ENCODE data around the gene STK10. TPM values are rescaled to one million over a fixed set of nuclear protein-coding genes. Genes with fewer than 3 reads are reported as not detected.
"Not testable (repeated sequence)": the region's sequence is repeated elsewhere in the genome, so short reads cannot be mapped to it uniquely, and the experiment has no call there.

The STK10 gene
- total and polyA plus RNA-seq, 12 donors, result 5.6 to 22.3 (median 9.9) TPM

GRCh38 chr5:172209714-172210113 is 21.7 kb upstream of the STK10 start:
- TF ChIP-seq CTCF (IDR thresholded peaks at IDR 0.05), result no peak
- DNase-seq (no peak), ATAC-seq (no peak)
- Histone ChIP-seq H3K4me1 (no peaks in the 10 kb centered on the region), H3K27ac (no peak overlapping the region), H3K9me3 (no peaks in the 10 kb centered on the region), H3K36me3 (peaks cover 0 to 58% (median 0%) of the 10 kb centered on the region in 9 donors), H3K4me3 (no peak overlapping the region), H3K27me3 (no peaks in the 10 kb centered on the region)
- WGBS, 2 donors, result 97 to 98% methylated on average over 2 of the region's 2 CpGs
- intact Hi-C loops (cut with DNase I), result loop anchor here in 1 of 10 donors (10.0 kb wide), 1 partner anchor 75 kb away; the partner anchor contains the start of gene UBTD2

GRCh38 chr5:172207511-172207910 is 19.5 kb upstream of the STK10 start:
- ATAC-seq, result no peak
- Histone ChIP-seq H3K27ac (no peak overlapping the region), H3K27me3 (no peaks in the 10 kb centered on the region), H3K36me3 (peaks cover 0 to 43% (median 0%) of the 10 kb centered on the region in 9 donors), H3K4me3 (no peak overlapping the region), H3K4me1 (no peaks in the 10 kb centered on the region), H3K9me3 (no peaks in the 10 kb centered on the region)
- intact Hi-C loops (cut with DNase I), result no loop called here
- no peak for TF ChIP-seq CTCF (IDR thresholded peaks at IDR 0.05)
- WGBS, 2 donors, result 73 to 89% methylated on average over 3 of the region's 3 CpGs
- no peak for DNase-seq

GRCh38 chr5:172205984-172206383 is 18.0 kb upstream of the STK10 start:
- H3K4me1 ChIP-seq; H3K27ac ChIP-seq; H3K9me3 ChIP-seq; intact Hi-C loops (cut with DNase I); DNase-seq; H3K4me3 ChIP-seq; H3K27me3 ChIP-seq; ATAC-seq: not testable (repeated sequence)
- H3K36me3 ChIP-seq, result peaks cover 0 to 29% (median 0%) of the 10 kb centered on the region in 9 donors
- WGBS, 2 donors, result 91 to 96% methylated on average over 11 of the region's 11 CpGs

GRCh38 chr5:172200476-172200875 is 12.5 kb upstream of the STK10 start:
- H3K4me3 ChIP-seq, result no peak overlapping the region
- TF ChIP-seq CTCF (IDR thresholded peaks at IDR 0.05), result no peak
- intact Hi-C loops (cut with DNase I), result no loop called here
- no peaks in the 10 kb centered on the region for H3K9me3 ChIP-seq
- no peak for ATAC-seq
- no peaks in the 10 kb centered on the region for H3K36me3 ChIP-seq
- 91 to 94% methylated on average over 6 of the region's 6 CpGs for WGBS, 2 donors
- no peaks in the 10 kb centered on the region for H3K4me1 ChIP-seq
- H3K27ac ChIP-seq, result no peak overlapping the region
- no peak for DNase-seq
- no peaks in the 10 kb centered on the region for H3K27me3 ChIP-seq

DNA sequence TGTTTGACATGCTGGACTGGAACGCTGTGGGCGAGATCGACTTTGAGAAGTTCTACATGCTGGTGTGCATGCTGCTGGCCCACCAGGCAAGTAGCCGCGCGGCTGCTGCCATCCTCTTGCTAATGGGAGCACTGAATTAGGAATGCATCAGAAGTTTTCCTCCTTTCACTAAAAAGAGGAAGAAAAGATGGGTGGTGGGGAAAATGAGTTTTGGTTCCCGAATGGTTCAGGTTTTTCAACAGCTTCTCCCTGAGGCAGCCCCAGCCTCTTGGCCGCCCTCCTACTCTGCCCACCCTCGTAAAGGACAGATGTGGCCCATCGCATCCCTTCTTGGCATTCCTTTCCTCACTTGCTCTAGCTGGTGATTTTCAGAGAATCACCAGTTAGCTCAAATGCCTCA is 11.4 kb upstream of the STK10 start:
- Histone ChIP-seq H3K27ac (no peak overlapping the region), H3K4me3 (no peak overlapping the region), H3K36me3 (no peaks in the 10 kb centered on the region), H3K27me3 (no peaks in the 10 kb centered on the region), H3K4me1 (no peaks in the 10 kb centered on the region), H3K9me3 (no peaks in the 10 kb centered on the region)
- WGBS, 2 donors, result 82 to 88% methylated on average over 10 of the region's 10 CpGs
- intact Hi-C loops (cut with DNase I), result loop anchor here in 2 of 10 donors (10.0 kb wide), 2 partner anchors 85 to 95 kb away; partner anchors contain the start of gene UBTD2 (in 1 of the 2)
- no peak for ATAC-seq
- no peak for TF ChIP-seq CTCF (IDR thresholded peaks at IDR 0.05)
- DNase-seq, result no peak

- H3K36me3 ChIP-seq, H3K27ac ChIP-seq, H3K4me1 ChIP-seq, H3K4me3 ChIP-seq, DNase-seq, H3K27me3 ChIP-seq, ATAC-seq, H3K9me3 ChIP-seq: not testable (repeated sequence)
- intact Hi-C loops (cut with DNase I), result loop anchor here in 2 of 10 donors (10.0 kb wide), 2 partner anchors 87 to 97 kb away; partner anchors contain the start of gene UBTD2 (in 1 of the 2)
- 89% methylated on average over 4 of the region's 4 CpGs for WGBS, 2 donors
Measured at GRCh38 chr5:172197775-172198174, 9.8 kb upstream of the STK10 start.

All from heart right ventricle (tissue), 16 donors.